ENCODE results near the gene ATF5. TPM values are rescaled to one million over a fixed set of nuclear protein-coding genes. Genes with fewer than 3 reads are reported as not detected.
"Not testable (repeated sequence)": the region's sequence is repeated elsewhere in the genome, so short reads cannot be mapped to it uniquely, and the experiment has no call there.

ATF5 gene
- total RNA-seq, 1 donor from 2014 or later = 14.1 TPM

DNA sequence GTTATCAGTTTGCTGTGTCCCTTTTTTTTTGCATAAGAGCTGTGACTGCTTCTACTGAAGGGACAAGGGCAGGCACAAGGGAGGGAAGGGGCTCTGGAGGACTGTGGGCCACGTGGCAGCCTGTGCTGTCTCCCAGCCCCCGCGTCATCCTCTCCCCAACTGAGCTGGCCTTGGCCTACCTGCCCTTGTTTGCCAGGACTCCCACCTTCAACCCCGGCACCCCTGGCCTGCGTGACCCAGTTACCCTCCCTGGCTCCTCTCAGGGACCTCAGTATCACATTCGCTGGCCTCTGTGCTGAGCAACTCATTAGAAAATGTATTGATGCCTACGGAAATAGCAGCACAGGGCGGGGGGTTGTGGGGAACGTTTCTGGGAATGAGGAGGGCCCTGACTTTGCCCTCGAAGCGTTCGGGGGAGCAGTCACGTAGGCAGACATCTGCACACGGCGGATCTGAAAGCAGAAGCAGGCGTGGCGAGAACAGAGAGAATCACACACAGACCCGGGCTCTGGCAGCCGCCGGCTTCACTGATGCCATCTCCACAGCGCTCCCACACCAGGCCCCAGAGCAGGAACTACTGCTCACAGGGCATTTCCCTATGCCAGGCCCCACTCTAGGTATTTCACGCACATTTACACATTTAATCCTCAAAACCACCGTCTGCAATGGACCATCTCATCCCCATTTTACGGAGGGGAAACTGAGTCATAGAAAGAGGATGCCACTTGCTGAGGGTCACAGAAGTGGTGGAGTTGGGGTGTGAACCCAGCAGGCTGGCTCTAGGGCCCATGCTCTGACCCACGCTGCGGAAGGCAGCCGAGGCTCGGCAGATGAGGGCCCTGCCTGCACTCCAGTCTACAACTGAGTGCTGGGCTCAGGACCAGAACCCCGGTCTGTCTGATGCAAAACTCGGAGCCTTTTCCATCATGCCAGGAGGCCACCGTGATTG lies 5.7 kb upstream of the ATF5 start:
- Histone ChIP-seq H3K27me3 (no peaks in the 10 kb centered on the region), H3K4me3 (no peak overlapping the region), H3K9me3 (no peaks in the 10 kb centered on the region), H3K27ac (no peak overlapping the region), H3K36me3 (peaks cover 44% of the 10 kb centered on the region), H3K4me1 (peaks cover 9% of the 10 kb centered on the region)
- no peak for TF ChIP-seq CTCF (IDR thresholded peaks at IDR 0.05)
- intact Hi-C loops (cut with DNase I) = no loop called here
- no peak for ATAC-seq
- no peak for DNase-seq

GRCh38 chr19:49924004-49924880 lies 4.8 kb upstream of the ATF5 start:
- Histone ChIP-seq H3K9me3 (no peaks in the 10 kb centered on the region), H3K27me3 (no peaks in the 10 kb centered on the region), H3K36me3 (peaks cover 44% of the 10 kb centered on the region), H3K27ac (no peak overlapping the region), H3K4me3 (no peak overlapping the region), H3K4me1 (peaks cover 9% of the 10 kb centered on the region)
- intact Hi-C loops (cut with DNase I) = no loop called here
- ATAC-seq = no peak
- no peak for TF ChIP-seq CTCF (IDR thresholded peaks at IDR 0.05)
- no peak for DNase-seq

- H3K27ac ChIP-seq; ATAC-seq; H3K27me3 ChIP-seq; H3K4me3 ChIP-seq; H3K9me3 ChIP-seq; intact Hi-C loops (cut with DNase I); DNase-seq; H3K4me1 ChIP-seq: not testable (repeated sequence)
- H3K36me3 ChIP-seq = peaks cover 44% of the 10 kb centered on the region
These were observed 4.2 kb upstream of the ATF5 start for GRCh38 chr19:49924881-49925210.

GRCh38 chr19:49925486-49925885 lies 3.5 kb upstream of the ATF5 start:
- intact Hi-C loops (cut with DNase I) = no loop called here
- no peak for TF ChIP-seq CTCF (IDR thresholded peaks at IDR 0.05)
- Histone ChIP-seq H3K36me3 (peaks cover 43% of the 10 kb centered on the region), H3K9me3 (no peaks in the 10 kb centered on the region), H3K27ac (no peak overlapping the region), H3K27me3 (no peaks in the 10 kb centered on the region), H3K4me1 (peaks cover 9% of the 10 kb centered on the region), H3K4me3 (no peak overlapping the region)
- ATAC-seq (no peak), DNase-seq (no peak)

GRCh38 chr19:49926515-49926914 lies 2.5 kb upstream of the ATF5 start:
- Histone ChIP-seq H3K4me3 (no peak overlapping the region), H3K4me1 (peaks cover 9% of the 10 kb centered on the region), H3K9me3 (no peaks in the 10 kb centered on the region), H3K27ac (no peak overlapping the region), H3K27me3 (no peaks in the 10 kb centered on the region), H3K36me3 (peaks cover 39% of the 10 kb centered on the region)
- DNase-seq (no peak), ATAC-seq (no peak)
- no peak for TF ChIP-seq CTCF (IDR thresholded peaks at IDR 0.05)
- intact Hi-C loops (cut with DNase I) = no loop called here
